Measurements from ENCODE around the gene CHMP1B.

CHMP1B gene

GRCh38 chr18:11880586-11881304 lies 29.5 kb downstream of the CHMP1B start:
- TF ChIP-seq CTCF (IDR thresholded peaks at IDR 0.05; ENCODE audit: extremely low read depth, insufficient read depth, missing control alignments) = no peak
- DNase-seq (ENCODE audit: low spot score) = no peak
- in situ Hi-C loops (cut with MboI; ENCODE audit: low pct_unique_long_range_greater_than_20kb, low sequenced_read_pairs, unreplicated experiment) = loop anchor here (25.0 kb wide), 1 partner anchor 93 kb away; no protein-coding TSS in a partner anchor

GRCh38 chr18:11882636-11883035 lies 31.4 kb downstream of the CHMP1B start:
- no peak for DNase-seq (ENCODE audit: low spot score)
- TF ChIP-seq CTCF (IDR thresholded peaks at IDR 0.05; ENCODE audit: extremely low read depth, insufficient read depth, missing control alignments) = no peak
- in situ Hi-C loops (cut with MboI; ENCODE audit: low pct_unique_long_range_greater_than_20kb, low sequenced_read_pairs, unreplicated experiment) = loop anchor here (25.0 kb wide), 1 partner anchor 95 kb away; no protein-coding TSS in a partner anchor

GRCh38 chr18:11883153-11883552 lies 31.9 kb downstream of the CHMP1B start:
- in situ Hi-C loops (cut with MboI; ENCODE audit: low pct_unique_long_range_greater_than_20kb, low sequenced_read_pairs, unreplicated experiment) = loop anchor here (25.0 kb wide), 1 partner anchor 96 kb away; no protein-coding TSS in a partner anchor
- peak; percentile 75 for DNase-seq (ENCODE audit: low spot score)
- TF ChIP-seq CTCF (IDR thresholded peaks at IDR 0.05; ENCODE audit: extremely low read depth, insufficient read depth, missing control alignments) = no peak

- no peak for TF ChIP-seq CTCF (IDR thresholded peaks at IDR 0.05; ENCODE audit: extremely low read depth, insufficient read depth, missing control alignments)
- DNase-seq (ENCODE audit: low spot score) = no peak
These were observed 33.3 kb downstream of the CHMP1B start for GRCh38 chr18:11884396-11885030.

GRCh38 chr18:11885278-11885947 lies 34.2 kb downstream of the CHMP1B start:
- in situ Hi-C loops (cut with MboI; ENCODE audit: low pct_unique_long_range_greater_than_20kb, low sequenced_read_pairs, unreplicated experiment) = loop anchor here (25.0 kb wide), 1 partner anchor 98 kb away; no protein-coding TSS in a partner anchor
- no peak for TF ChIP-seq CTCF (IDR thresholded peaks at IDR 0.05; ENCODE audit: extremely low read depth, insufficient read depth, missing control alignments)
- no peak for DNase-seq (ENCODE audit: low spot score)

More at GRCh38 chr18:11884396-11885030, 33.3 kb downstream of the CHMP1B start:
- in situ Hi-C loops (cut with MboI; ENCODE audit: low pct_unique_long_range_greater_than_20kb, low sequenced_read_pairs, unreplicated experiment) = loop anchor here (25.0 kb wide), 1 partner anchor 97 kb away; no protein-coding TSS in a partner anchor

GRCh38 chr18:11886577-11887110 lies 35.4 kb downstream of the CHMP1B start:
- no peak for DNase-seq (ENCODE audit: low spot score)
- TF ChIP-seq CTCF (IDR thresholded peaks at IDR 0.05; ENCODE audit: extremely low read depth, insufficient read depth, missing control alignments) = no peak
- in situ Hi-C loops (cut with MboI; ENCODE audit: low pct_unique_long_range_greater_than_20kb, low sequenced_read_pairs, unreplicated experiment) = loop anchor here (25.0 kb wide), 1 partner anchor 99 kb away; no protein-coding TSS in a partner anchor

Measured in GM13977 (cell line).